ENCODE results near the gene ALDH1L1. TPM values are rescaled to one million over a fixed set of nuclear protein-coding genes. Genes with fewer than 3 reads are reported as not detected.

The ALDH1L1 gene
- total and polyA plus RNA-seq, 2 experiments from 2014 or later, result 1.0 to 1.3 TPM

- no peak for TF ChIP-seq STAT1 (IDR thresholded peaks at IDR 0.05; ENCODE audit: unreplicated experiment)
- TF ChIP-seq REST (IDR thresholded peaks at IDR 0.05; ENCODE audit: unreplicated experiment), result no peak
- no peak for TF ChIP-seq ZNF114 (CRISPR knock-in tag; IDR thresholded peaks at IDR 0.05)
- TF ChIP-seq EZH2phosphoT487 (IDR thresholded peaks at IDR 0.05; ENCODE audit: unreplicated experiment), result no peak
- Histone ChIP-seq H3K36me3 (ENCODE audit: insufficient read depth) (no peaks in the 10 kb centered on the region), H3K27me3 (ENCODE audit: insufficient read depth) (no peaks in the 10 kb centered on the region), H3K79me2 (replicated peaks; ENCODE audit: insufficient read depth) (no peaks in the 10 kb centered on the region), H3K4me1 (ENCODE audit: insufficient read depth) (no peaks in the 10 kb centered on the region), H3K4me3 (no peak overlapping the region), H3K27ac (ENCODE audit: low read depth) (no peak overlapping the region), H3K4me2 (no peak overlapping the region), H2AFZ (no peak overlapping the region), H4K20me1 (replicated peaks; ENCODE audit: insufficient read depth) (no peaks in the 10 kb centered on the region), H3F3A (replicated peaks; ENCODE audit: low read depth) (no peaks in the 10 kb centered on the region), H3K9me2 (ENCODE audit: insufficient read depth) (no peaks in the 10 kb centered on the region)
- Mint-ChIP-seq H3K9me3 (peaks cover 2% of the 10 kb centered on the region; the same call in 1 of the 3 replicates), H3K27ac (no peak overlapping the region), H3K27me3 (ENCODE audit: insufficient read depth, low read depth, poor library complexity) (peaks cover 10% of the 10 kb centered on the region), H3K36me3 (ENCODE audit: low read depth) (peaks cover 3% of the 10 kb centered on the region; the same call in 2 of the 3 replicates), H3K4me3 (no peak overlapping the region), H3K4me1 (no peaks in the 10 kb centered on the region)
- ATAC-seq, result no peak
- DNase-seq (ENCODE audit: low spot score), result no peak
Measured at GRCh38 chr3:126153695-126154360, 26.6 kb downstream of the ALDH1L1 start.

DNA sequence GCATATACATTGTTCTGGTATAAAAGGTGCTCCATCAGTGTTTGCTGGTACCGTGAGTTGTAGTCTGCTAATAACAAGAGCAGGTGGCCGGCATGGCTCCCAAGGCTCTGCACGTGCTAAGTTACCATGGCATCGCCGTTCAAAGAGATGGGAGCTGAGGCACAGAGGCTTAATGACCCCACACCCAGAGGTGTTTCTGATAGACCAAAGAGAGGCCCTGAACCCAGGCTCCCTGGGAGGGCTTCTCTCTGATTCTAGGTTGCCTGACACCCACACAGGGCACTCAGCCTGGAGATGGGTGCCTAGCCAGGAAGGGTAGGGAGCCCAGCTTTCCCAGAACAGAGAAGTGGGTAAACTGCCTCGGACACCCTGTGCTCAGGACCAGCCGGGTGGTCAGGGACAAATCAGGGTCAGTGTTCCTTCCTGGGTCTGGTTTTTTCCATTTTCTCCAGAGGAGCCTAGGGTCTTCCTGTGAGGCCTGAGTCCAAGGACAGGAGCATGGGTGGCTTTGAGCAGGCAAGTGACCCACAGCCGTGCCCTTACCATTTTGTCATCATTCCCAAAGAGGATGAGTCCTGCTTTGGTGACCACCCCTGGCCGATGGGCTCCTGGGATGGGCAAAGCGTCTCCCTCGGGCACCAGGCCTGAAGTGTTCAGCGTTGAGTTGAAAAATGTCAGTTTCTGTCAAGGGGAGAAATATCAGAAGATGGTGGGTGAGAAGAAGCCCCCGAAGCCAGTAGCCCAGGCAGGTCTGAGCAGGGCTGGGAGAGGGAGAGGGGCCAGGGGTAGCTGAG, 27.3 kb downstream of the ALDH1L1 start:
- Histone ChIP-seq H3K9me2 (ENCODE audit: insufficient read depth) (no peaks in the 10 kb centered on the region), H3F3A (replicated peaks; ENCODE audit: low read depth) (no peaks in the 10 kb centered on the region), H3K27ac (ENCODE audit: low read depth) (no peak overlapping the region), H3K4me2 (no peak overlapping the region), H3K36me3 (ENCODE audit: insufficient read depth) (no peaks in the 10 kb centered on the region), H3K4me1 (ENCODE audit: insufficient read depth) (no peaks in the 10 kb centered on the region), H4K20me1 (replicated peaks; ENCODE audit: insufficient read depth) (no peaks in the 10 kb centered on the region), H3K4me3 (no peak overlapping the region), H3K79me2 (replicated peaks; ENCODE audit: insufficient read depth) (no peaks in the 10 kb centered on the region), H2AFZ (no peak overlapping the region), H3K27me3 (ENCODE audit: insufficient read depth) (no peaks in the 10 kb centered on the region)
- Mint-ChIP-seq H3K4me1 (no peaks in the 10 kb centered on the region), H3K9me3 (peaks cover 2% of the 10 kb centered on the region; the same call in 1 of the 3 replicates), H3K27me3 (ENCODE audit: insufficient read depth, low read depth, poor library complexity) (peaks cover 8% of the 10 kb centered on the region), H3K36me3 (ENCODE audit: low read depth) (peaks cover 3% of the 10 kb centered on the region; the same call in 2 of the 3 replicates), H3K27ac (no peak overlapping the region), H3K4me3 (no peak overlapping the region)
- no peak for DNase-seq (ENCODE audit: low spot score)
- no peak for ATAC-seq
- TF ChIP-seq STAT1 (IDR thresholded peaks at IDR 0.05; ENCODE audit: unreplicated experiment) (no peak), EZH2phosphoT487 (IDR thresholded peaks at IDR 0.05; ENCODE audit: unreplicated experiment) (no peak), EZH2 (IDR thresholded peaks at IDR 0.05; ENCODE audit: low read depth, unreplicated experiment) (no peak), REST (IDR thresholded peaks at IDR 0.05; ENCODE audit: unreplicated experiment) (no peak), ETS1 (IDR thresholded peaks at IDR 0.05) (no peak)
